HG03565 (cell line): ENCODE results near the gene GMDS.
A peak's percentile ranks its signal among the peaks of the same experiment; 100 is the strongest.

Experiments used
- ATAC-seq: cut with Tn5 transposase; IDR thresholded peaks from one replicate; pipeline ENCODE4 v1.9.1; 2021; ENCODE audit warnings: mild to moderate bottlenecking, moderate library complexity; ENCODE audit not compliant: unreplicated experiment

Gene GMDS

GRCh38 chr6:1952740-1953360 lies 292.6 kb downstream of the GMDS start:
- ATAC-seq: no peak

GRCh38 chr6:1950631-1951030 lies 294.8 kb downstream of the GMDS start:
- ATAC-seq: no peak

GRCh38 chr6:1949538-1949937 lies 295.9 kb downstream of the GMDS start:
- no peak for ATAC-seq

- ATAC-seq: no peak
Observed at GRCh38 chr6:1947922-1948321, 297.5 kb downstream of the GMDS start.

- no peak for ATAC-seq
Observed at GRCh38 chr6:1946583-1946982, 298.8 kb downstream of the GMDS start.

GRCh38 chr6:1945235-1945832 lies 300.1 kb downstream of the GMDS start:
- peak; percentile 55 for ATAC-seq

GRCh38 chr6:1942834-1943233 lies 302.6 kb downstream of the GMDS start:
- ATAC-seq: no peak

- no peak for ATAC-seq
Observed at GRCh38 chr6:1941534-1941933, 303.9 kb downstream of the GMDS start.

GRCh38 chr6:1940381-1940780 lies 305.0 kb downstream of the GMDS start:
- ATAC-seq: peak; percentile 66

GRCh38 chr6:1933292-1933691 lies 312.1 kb downstream of the GMDS start:
- ATAC-seq: no peak

- no peak for ATAC-seq
Observed at GRCh38 chr6:1931817-1932216, 313.6 kb downstream of the GMDS start.

- ATAC-seq: no peak
Observed at GRCh38 chr6:1930356-1930755, 315.0 kb downstream of the GMDS start.

- no peak for ATAC-seq
Observed at GRCh38 chr6:1929931-1930330, 315.5 kb downstream of the GMDS start.

- no peak for ATAC-seq
Observed at GRCh38 chr6:1925743-1926430, 319.5 kb downstream of the GMDS start.

- ATAC-seq: no peak
Observed at GRCh38 chr6:1923449-1923848, 322.0 kb downstream of the GMDS start.

GRCh38 chr6:1917626-1918371 lies 327.6 kb downstream of the GMDS start:
- ATAC-seq: no peak

GRCh38 chr6:1916334-1917070 lies 328.9 kb downstream of the GMDS start:
- ATAC-seq: no peak

GRCh38 chr6:1915226-1915625 lies 330.2 kb downstream of the GMDS start:
- no peak for ATAC-seq

GRCh38 chr6:1913577-1913976 lies 331.8 kb downstream of the GMDS start:
- no peak for ATAC-seq

GRCh38 chr6:1912731-1913130 lies 332.7 kb downstream of the GMDS start:
- ATAC-seq: no peak

GRCh38 chr6:1911474-1911873 lies 333.9 kb downstream of the GMDS start:
- ATAC-seq: no peak
